Neutrophil (primary cell): Measurements from ENCODE around the gene PDZRN4.

Source experiments
- H3K27ac ChIP-seq: fragments of 200-600 bp; sonication (generic); 2 replicates; pipeline ENCODE4 v1.5.1; 2016; ENCODE audit warnings: mild to moderate bottlenecking, moderate library complexity
- H3K27me3 ChIP-seq: fragments of 200-600 bp; sonication (generic); 2 replicates; pipeline ENCODE4 v1.6.0; 2016; ENCODE audit warnings: mild to moderate bottlenecking
- H3K36me3 ChIP-seq: fragments of 200-600 bp; sonication (generic); 2 replicates; pipeline ENCODE4 v1.5.1; 2017
- H3K4me1 ChIP-seq, 2 experiments: fragments of 200-600 bp in 1 of 2; sonication (generic) in 1 of 2; 1 replicate in 1 of 2; 2 replicates in 1 of 2; pipeline versions ENCODE4 v1.5.1 to v1.6.1; 2013 to 2016; ENCODE audit warnings: low read depth in 1 of 2, low read length in 1 of 2, mild to moderate bottlenecking in 1 of 2, moderate library complexity in 1 of 2; ENCODE audit not compliant: control insufficient read depth in 1 of 2, insufficient read depth in 1 of 2
- H3K4me3 ChIP-seq, 2 experiments: fragments of 200-600 bp in 1 of 2; sonication (generic) in 1 of 2; 1 replicate in 1 of 2; 2 replicates in 1 of 2; pipeline ENCODE4 v1.5.1; 2013 to 2016; ENCODE audit warnings: low read depth in 1 of 2, low read length in 1 of 2, mild to moderate bottlenecking in 1 of 2, moderate library complexity in 1 of 2
- H3K9me3 ChIP-seq: fragments of 200-600 bp; sonication (generic); 2 replicates; pipeline ENCODE4 v1.5.1; 2016
- CTCF ChIP-seq: fragments of 200-600 bp; sonication (generic); IDR thresholded peaks from 2 replicates; pipeline ENCODE4 v1.5.1; 2016; ENCODE audit warnings: antibody characterized with exemption

The PDZRN4 gene

DNA sequence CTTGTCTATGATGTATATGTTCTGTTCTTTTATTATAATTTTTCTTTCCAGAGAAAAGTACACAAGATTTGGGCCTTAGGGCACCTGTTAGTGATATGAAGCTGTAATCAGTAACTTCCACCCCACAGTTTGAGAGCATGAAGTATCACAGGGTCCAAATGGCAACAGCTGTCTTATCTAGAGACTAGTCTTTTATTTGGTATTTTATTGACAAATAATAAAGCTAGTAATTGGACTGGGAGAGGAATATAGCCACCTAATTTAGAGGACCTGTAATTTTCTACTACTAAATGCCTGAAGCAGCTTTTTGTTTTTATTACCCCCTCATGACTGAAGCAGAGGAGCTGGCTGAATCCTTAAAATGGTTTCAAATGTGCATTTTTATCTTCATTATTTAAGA is 174.8 kb downstream of the PDZRN4 start:
- no peaks in the 10 kb centered on the region for H3K4me1 ChIP-seq
- no peak overlapping the region for H3K4me3 ChIP-seq
- no peak for TF ChIP-seq CTCF
- H3K9me3 ChIP-seq = no peaks in the 10 kb centered on the region
- no peaks in the 10 kb centered on the region for H3K36me3 ChIP-seq
- H3K27me3 ChIP-seq = no peaks in the 10 kb centered on the region
- no peak overlapping the region for H3K27ac ChIP-seq

DNA sequence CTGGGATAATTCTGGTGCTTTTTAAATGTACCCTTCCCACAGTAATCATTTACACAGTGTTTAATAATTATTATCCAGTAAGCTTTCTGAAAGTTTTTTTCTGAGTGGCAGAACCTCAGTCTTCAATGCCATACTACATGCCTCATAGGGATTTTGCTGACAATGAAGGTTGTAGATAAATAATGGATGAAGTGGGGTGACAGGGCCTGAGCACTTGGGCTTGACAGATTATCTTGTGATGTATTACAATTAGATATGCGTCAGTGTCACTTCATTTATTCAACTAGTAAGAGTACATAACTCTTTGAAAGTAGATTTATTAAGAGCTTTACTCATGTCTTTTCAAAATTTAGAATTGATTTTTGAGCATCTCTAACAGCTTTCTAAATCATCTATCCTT is 176.1 kb downstream of the PDZRN4 start:
- no peak overlapping the region for H3K27ac ChIP-seq
- no peaks in the 10 kb centered on the region for H3K4me1 ChIP-seq
- H3K9me3 ChIP-seq = no peaks in the 10 kb centered on the region
- H3K4me3 ChIP-seq = no peak overlapping the region
- H3K36me3 ChIP-seq = no peaks in the 10 kb centered on the region
- H3K27me3 ChIP-seq = no peaks in the 10 kb centered on the region
- TF ChIP-seq CTCF = no peak

GRCh38 chr12:41365653-41366171 is 177.6 kb downstream of the PDZRN4 start:
- Histone ChIP-seq H3K27me3 (no peaks in the 10 kb centered on the region), H3K4me1 (no peaks in the 10 kb centered on the region), H3K9me3 (no peaks in the 10 kb centered on the region), H3K4me3 (no peak overlapping the region), H3K36me3 (no peaks in the 10 kb centered on the region), H3K27ac (no peak overlapping the region)
- TF ChIP-seq CTCF = no peak

GRCh38 chr12:41367726-41368405 is 179.7 kb downstream of the PDZRN4 start:
- no peaks in the 10 kb centered on the region for H3K4me1 ChIP-seq
- H3K9me3 ChIP-seq = no peaks in the 10 kb centered on the region
- no peaks in the 10 kb centered on the region for H3K27me3 ChIP-seq
- H3K36me3 ChIP-seq = no peaks in the 10 kb centered on the region
- TF ChIP-seq CTCF = no peak
- no peak overlapping the region for H3K27ac ChIP-seq
- no peak overlapping the region for H3K4me3 ChIP-seq

DNA sequence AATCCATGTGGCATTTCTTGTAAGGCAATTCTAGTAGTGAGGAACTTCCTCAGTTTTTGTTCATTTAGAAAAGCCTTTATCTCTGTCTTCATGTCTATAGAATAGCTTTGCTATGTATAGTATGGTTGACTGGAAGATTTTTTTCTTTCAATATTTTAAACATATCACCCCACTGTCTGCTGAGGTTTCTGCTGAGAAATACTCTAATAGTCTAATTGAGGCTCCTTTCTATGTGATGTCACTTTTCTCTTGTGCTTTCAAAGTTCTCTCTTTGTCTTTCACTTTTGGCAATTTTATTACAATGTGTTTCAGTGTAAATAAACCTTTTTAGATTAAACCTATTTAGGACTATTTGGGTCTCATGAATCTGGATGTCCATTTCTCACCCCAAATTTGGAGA is 192.8 kb downstream of the PDZRN4 start:
- no peak for TF ChIP-seq CTCF

More for the DNA sequence above, 192.8 kb downstream of the PDZRN4 start:
- H3K27ac ChIP-seq = no peak overlapping the region
- no peaks in the 10 kb centered on the region for H3K4me1 ChIP-seq
- H3K36me3 ChIP-seq = no peaks in the 10 kb centered on the region
- no peaks in the 10 kb centered on the region for H3K9me3 ChIP-seq
- no peak overlapping the region for H3K4me3 ChIP-seq
- H3K27me3 ChIP-seq = no peaks in the 10 kb centered on the region
